Measurements from ENCODE around the gene CALHM4.
"Not testable (repeated sequence)": the region's sequence is repeated elsewhere in the genome, so short reads cannot be mapped to it uniquely, and the experiment has no call there.

The CALHM4 gene

DNA sequence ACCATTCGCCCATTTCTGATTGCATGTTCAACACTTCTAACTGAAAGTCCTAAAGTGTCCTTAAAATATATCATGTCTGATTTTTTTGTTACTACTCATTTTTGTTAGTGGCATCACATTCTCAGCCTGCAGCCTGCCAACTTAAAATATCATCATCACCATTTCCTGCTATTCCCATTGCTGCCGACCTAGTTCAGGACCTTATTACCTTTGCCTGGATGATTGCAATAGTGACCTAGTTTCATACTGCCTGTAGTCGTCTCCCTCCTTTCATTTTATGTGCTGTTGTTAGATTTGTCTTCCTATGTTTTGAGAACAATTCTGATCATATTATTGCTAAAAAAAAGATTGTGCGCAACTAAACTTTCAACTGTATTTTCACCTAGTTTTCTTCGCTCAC, 23.9 kb downstream of the CALHM4 start:
- no peak for DNase-seq (ENCODE audit: low spot score)

DNA sequence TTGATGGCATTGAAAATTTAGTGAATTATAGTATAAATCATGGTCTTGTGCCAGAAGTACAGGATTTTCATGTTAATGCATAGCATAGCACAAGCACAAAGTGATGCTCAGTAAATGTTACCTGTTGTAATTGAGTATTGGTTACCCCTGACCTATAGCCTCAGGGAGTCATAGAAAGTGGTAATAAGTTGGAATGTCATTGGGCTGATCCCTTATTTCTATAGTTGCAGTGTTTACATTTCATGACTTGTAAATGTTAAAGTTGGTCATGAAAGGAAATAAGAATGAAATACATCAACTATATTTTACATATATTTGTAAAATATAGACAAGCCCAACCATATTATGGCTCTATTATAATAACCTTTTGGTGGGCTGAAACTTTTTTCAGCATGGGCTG, 24.8 kb downstream of the CALHM4 start:
- no peak for DNase-seq (ENCODE audit: low spot score)

DNA sequence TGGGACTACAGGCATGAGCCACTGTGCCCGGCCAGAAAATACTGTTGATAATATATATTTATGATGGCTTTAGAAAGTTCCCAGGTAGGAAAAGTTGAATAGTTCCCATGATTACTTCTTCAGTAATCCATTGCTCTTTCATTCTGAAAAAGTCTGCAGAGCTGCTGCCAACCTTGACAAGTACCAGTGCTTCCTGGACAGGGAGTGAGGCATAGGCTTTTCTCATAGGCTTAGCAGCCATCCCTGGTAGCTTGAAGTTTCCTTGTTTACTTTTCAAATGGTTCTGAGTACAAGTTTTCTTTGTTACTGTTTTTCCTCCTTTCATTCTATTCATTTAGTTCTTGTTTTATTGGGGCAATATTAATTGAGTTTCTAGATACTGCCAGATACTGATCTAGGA, 25.6 kb downstream of the CALHM4 start:
- DNase-seq (ENCODE audit: low spot score): no peak

DNA sequence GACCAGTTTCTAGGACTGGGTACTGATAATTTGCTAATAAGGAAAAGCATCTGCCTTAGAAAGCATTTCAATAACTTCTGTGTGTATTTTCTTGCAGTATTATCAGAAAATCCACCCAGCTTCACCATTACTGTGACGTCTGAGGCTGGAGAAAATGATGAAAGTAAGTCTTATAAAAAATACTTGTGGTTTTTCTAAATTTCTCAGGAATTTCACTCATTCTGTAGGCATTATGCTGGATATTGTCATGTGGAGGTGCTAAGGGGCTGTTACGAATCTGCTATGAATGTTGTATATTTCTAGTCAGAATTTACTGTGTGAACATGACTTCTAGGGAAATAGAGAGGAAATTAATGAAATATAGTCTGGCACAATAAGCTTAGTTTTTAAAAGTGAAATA, 26.6 kb downstream of the CALHM4 start:
- DNase-seq (ENCODE audit: low spot score): no peak

DNA sequence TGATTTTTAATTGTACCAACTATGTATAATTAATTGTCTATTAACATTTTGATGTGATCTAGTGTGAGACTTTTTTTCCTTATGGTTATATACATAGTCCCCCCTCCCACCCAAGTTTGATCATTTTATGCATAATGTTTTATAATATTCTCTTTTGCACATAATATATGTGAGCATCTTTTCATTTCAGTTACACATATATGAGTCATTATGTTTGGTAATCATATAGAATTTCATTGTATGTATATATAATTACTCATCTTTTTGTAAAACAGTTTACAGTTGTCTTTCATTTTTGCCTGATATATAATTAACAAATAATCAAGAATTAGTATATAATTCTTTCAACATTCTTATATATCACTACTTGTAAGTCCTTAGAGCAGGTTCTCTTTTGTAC, 32.7 kb downstream of the CALHM4 start:
- no peak for DNase-seq (ENCODE audit: low spot score)

DNA sequence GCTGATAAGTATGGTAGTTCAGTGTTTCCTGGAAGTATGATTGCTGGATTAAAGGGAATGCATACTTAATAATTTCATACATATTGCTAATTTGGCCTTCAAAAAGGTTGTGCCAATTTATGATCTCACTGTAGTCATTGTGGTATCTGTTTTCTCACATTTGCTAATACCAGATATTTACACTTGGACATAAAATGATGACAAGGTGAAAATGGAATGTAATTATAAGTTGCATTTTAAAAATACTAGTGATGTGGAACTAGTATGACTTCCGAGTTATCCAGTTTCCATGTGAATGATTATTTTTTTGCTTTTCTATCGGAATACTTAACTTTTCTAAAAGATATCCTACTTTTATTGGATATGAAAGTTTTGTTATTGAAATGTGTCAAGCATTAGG, 33.2 kb downstream of the CALHM4 start:
- no peak for DNase-seq (ENCODE audit: low spot score)

DNA sequence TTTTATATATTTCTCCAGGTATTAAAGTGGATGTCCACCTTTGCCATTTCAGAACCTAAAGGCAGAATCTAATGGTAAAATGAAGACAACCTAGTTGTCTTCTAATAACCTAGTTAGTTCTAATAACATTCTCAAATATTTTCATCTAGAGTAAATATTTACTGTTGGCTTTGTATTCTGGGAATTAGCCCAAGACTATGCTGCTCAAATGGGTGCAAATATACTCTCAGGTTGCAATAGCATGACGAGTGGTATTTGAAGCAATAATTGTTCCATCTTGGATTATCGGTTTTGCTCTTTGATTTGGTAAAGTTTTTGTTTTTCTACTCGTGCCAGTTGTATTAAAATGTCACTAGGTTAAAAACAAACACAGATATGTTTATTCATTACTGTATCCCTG, 41.7 kb downstream of the CALHM4 start:
- DNase-seq (ENCODE audit: low spot score): no peak

DNA sequence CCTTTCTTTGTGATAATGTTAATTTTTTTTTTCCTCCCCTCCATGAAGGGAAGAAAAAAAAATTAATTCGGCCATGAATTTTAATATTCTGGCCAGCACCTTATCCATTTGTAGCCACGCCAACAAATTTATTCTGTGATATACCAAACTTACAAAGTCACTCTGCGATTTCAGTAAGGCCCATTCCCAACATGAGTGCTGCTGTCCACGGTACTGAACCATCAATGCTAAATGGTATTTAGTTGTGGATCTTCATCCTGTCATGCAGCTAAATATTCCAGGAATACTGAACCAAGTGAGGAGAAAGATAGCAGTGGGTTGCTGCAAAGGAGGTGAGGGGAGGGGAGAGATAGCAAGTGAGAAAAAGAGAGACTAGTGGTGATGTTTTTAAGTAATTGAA, 43.3 kb downstream of the CALHM4 start:
- no peak for DNase-seq (ENCODE audit: low spot score)

DNA sequence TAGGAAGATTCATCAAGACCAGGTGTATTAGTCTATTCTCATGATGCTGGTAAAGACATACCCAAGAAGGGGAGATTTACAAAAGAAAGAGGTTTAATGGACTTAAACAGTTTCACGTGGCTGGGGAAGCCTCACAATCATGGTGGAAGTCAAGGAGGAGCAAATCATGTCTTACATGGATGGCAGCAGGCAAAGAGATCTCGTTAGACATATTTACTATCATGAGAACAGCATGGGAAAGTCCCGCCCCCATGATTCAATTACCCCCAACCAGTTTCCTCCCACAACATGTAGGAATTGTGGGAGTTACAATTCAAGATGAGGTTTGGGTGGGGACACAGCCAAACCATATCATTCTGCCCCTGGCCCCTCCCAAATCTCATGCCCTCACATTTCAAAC, 50.4 kb downstream of the CALHM4 start:
- DNase-seq (ENCODE audit: low spot score): not testable (repeated sequence)

DNA sequence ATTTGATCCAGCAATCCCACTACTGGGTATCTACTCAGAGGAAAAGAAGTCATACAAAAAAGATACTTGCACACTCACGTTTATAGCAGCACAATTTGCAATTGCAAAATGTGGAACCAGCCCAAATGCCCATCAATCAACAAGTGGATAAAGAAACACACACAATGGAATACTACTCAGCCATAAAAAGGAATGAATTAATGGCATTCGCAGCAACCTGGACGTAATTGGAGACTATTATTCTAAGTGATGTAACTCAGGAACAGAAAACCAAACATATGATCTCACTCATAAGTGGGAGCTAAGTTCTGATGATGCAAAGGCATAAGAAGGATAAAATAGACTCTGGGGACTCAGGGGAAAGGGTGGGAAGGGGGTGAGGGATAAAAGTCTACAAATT, 51.3 kb downstream of the CALHM4 start:
- DNase-seq (ENCODE audit: low spot score): not testable (repeated sequence)

DNA sequence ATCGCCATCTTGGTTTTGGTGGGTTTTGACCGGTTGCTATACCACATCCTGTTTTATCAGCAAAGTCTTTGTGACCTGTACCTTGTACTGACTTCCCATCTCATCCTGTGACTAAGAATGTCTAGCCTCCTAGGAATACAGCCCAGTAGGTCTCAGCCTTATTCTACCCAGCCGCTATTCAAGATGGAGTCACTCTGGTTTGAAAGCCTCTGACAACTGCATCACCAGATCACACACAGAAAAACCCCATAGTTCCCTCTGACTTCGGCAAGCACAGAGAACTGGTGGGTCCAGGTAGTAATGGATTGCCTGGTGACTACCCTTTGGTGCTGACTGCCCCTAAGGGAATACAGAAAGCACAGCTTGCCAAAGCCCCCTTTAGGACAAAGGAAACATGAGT, 52.4 kb downstream of the CALHM4 start:
- no peak for DNase-seq (ENCODE audit: low spot score)

All from germinal center (tissue), 1 donor.